Mesendoderm (in vitro differentiated cells): ENCODE measurements around the gene AGTPBP1.
"Not testable (repeated sequence)": the region's sequence is repeated elsewhere in the genome, so short reads cannot be mapped to it uniquely, and the experiment has no call there.

ENCODE experiments used
- DNase-seq: peaks from one replicate; pipeline ENCODE4 v3.0.0; 2013
- H2AK5ac ChIP-seq: 2 replicates; pipeline ENCODE4 v1.6.1; 2013; ENCODE audit warnings: low read length, inconsistent platforms
- H2BK120ac ChIP-seq: 2 replicates; pipeline ENCODE4 v1.6.1; 2013; ENCODE audit warnings: low read depth, mild to moderate bottlenecking, low read length, moderate library complexity, mixed read lengths
- H2BK15ac ChIP-seq: replicated peaks from 2 replicates; pipeline ENCODE4 v1.6.1; 2013; ENCODE audit warnings: low read depth, mild to moderate bottlenecking, moderate library complexity
- H2BK5ac ChIP-seq: 2 replicates; pipeline ENCODE4 v1.6.1; 2013; ENCODE audit warnings: low read length, inconsistent platforms
- H3K18ac ChIP-seq: 2 replicates; pipeline ENCODE4 v1.6.1; 2013; ENCODE audit warnings: mild to moderate bottlenecking, low read length, mixed read lengths
- H3K23ac ChIP-seq: one replicate; pipeline ENCODE4 v1.6.1; 2013; ENCODE audit warnings: low read length
- H3K27ac ChIP-seq: 2 replicates; pipeline ENCODE4 v1.5.1; 2013; ENCODE audit warnings: low read depth, mild to moderate bottlenecking, inconsistent platforms, low read length, moderate library complexity
- H3K27me3 ChIP-seq: 2 replicates; pipeline ENCODE4 v1.6.1; 2013; ENCODE audit warnings: low read length, control low read depth, mild to moderate bottlenecking, inconsistent platforms; ENCODE audit not compliant: insufficient read depth, poor library complexity
- H3K36me3 ChIP-seq: 2 replicates; pipeline ENCODE4 v1.6.1; 2013; ENCODE audit warnings: low read length, inconsistent platforms; ENCODE audit not compliant: control insufficient read depth, insufficient read depth
- H3K4ac ChIP-seq: one replicate; pipeline ENCODE4 v1.6.1; 2013; ENCODE audit warnings: low read depth, mild to moderate bottlenecking, low read length, moderate library complexity
- H3K4me1 ChIP-seq: 2 replicates; pipeline ENCODE4 v1.6.1; 2013; ENCODE audit warnings: low read depth, low read length, inconsistent platforms; ENCODE audit not compliant: control insufficient read depth
- H3K4me2 ChIP-seq: 2 replicates; pipeline ENCODE4 v1.6.1; 2013; ENCODE audit warnings: low read length
- H3K4me3 ChIP-seq: 2 replicates; pipeline ENCODE4 v1.5.1; 2013; ENCODE audit warnings: mild to moderate bottlenecking, low read length
- H3K56ac ChIP-seq: one replicate; pipeline ENCODE4 v1.6.1; 2013; ENCODE audit warnings: low read length
- H3K79me1 ChIP-seq: 2 replicates; pipeline ENCODE4 v1.6.1; 2013; ENCODE audit warnings: low read length, inconsistent platforms
- H3K79me2 ChIP-seq: 2 replicates; pipeline ENCODE4 v1.6.1; 2013; ENCODE audit warnings: mild to moderate bottlenecking, low read length; ENCODE audit not compliant: control insufficient read depth, insufficient read depth
- H3K9ac ChIP-seq: 2 replicates; pipeline ENCODE4 v1.6.1; 2013; ENCODE audit warnings: low read length, inconsistent platforms
- H4K5ac ChIP-seq: one replicate; pipeline ENCODE4 v1.6.1; 2013; ENCODE audit warnings: low read length
- H4K8ac ChIP-seq: one replicate; pipeline ENCODE4 v1.6.1; 2013; ENCODE audit warnings: low read depth, mild to moderate bottlenecking, control low read depth, low read length, moderate library complexity
- WGBS: extraction: QIAGEN DNeasy Blood & Tissue Kit; methylation state at CpG from one replicate; pipeline ENCODE4 v1.1.7; 2013; ENCODE audit warnings: low lambda C conversion rate, missing lambda C conversion rate; ENCODE audit not compliant: insufficient coverage; ENCODE audit errors: extremely low coverage; 5-methylcytosine and 5-hydroxymethylcytosine counted together

The AGTPBP1 gene

GRCh38 chr9:85729882-85730281 is 11.9 kb downstream of the AGTPBP1 start:
- H3K56ac ChIP-seq, result no peak overlapping the region
- H3K79me1 ChIP-seq, result peaks cover 9% of the 10 kb centered on the region
- H3K4me1 ChIP-seq, result no peaks in the 10 kb centered on the region
- H3K4ac ChIP-seq, result no peak overlapping the region
- H3K4me3 ChIP-seq, result no peak overlapping the region
- H4K5ac ChIP-seq, result no peak overlapping the region
- peaks cover 25% of the 10 kb centered on the region for H3K79me2 ChIP-seq
- no peak overlapping the region for H4K8ac ChIP-seq
- no peak overlapping the region for H3K27ac ChIP-seq
- no peak overlapping the region for H3K4me2 ChIP-seq
- H3K9ac ChIP-seq, result no peak overlapping the region
- no peaks in the 10 kb centered on the region for H3K36me3 ChIP-seq
- H3K27me3 ChIP-seq, result no peaks in the 10 kb centered on the region
- H3K18ac ChIP-seq, result no peak overlapping the region
- H2BK5ac ChIP-seq, result no peak overlapping the region
- no peak overlapping the region for H2BK15ac ChIP-seq
- H2AK5ac ChIP-seq, result no peak overlapping the region
- no peak overlapping the region for H2BK120ac ChIP-seq
- no peak for DNase-seq
- no peak overlapping the region for H3K23ac ChIP-seq

- peaks cover 9% of the 10 kb centered on the region for H3K79me1 ChIP-seq
- H3K9ac ChIP-seq, result no peak overlapping the region
- H3K4ac ChIP-seq, result no peak overlapping the region
- H3K18ac ChIP-seq, result no peak overlapping the region
- no CpG with 5 or more reads among the region's 2 CpGs for WGBS
- no peak overlapping the region for H2AK5ac ChIP-seq
- H3K36me3 ChIP-seq, result no peaks in the 10 kb centered on the region
- no peaks in the 10 kb centered on the region for H3K4me1 ChIP-seq
- H3K79me2 ChIP-seq, result peaks cover 18% of the 10 kb centered on the region
- H2BK120ac ChIP-seq, result no peak overlapping the region
- no peak overlapping the region for H4K5ac ChIP-seq
- H3K23ac ChIP-seq, result no peak overlapping the region
- H2BK5ac ChIP-seq, result no peak overlapping the region
- DNase-seq, result peak; percentile 13
- H3K4me3 ChIP-seq, result no peak overlapping the region
- H3K27me3 ChIP-seq, result no peaks in the 10 kb centered on the region
- H4K8ac ChIP-seq, result no peak overlapping the region
- H3K56ac ChIP-seq, result no peak overlapping the region
- H3K4me2 ChIP-seq, result no peak overlapping the region
- no peak overlapping the region for H2BK15ac ChIP-seq
- H3K27ac ChIP-seq, result no peak overlapping the region
These were observed 14.3 kb downstream of the AGTPBP1 start for GRCh38 chr9:85727500-85727899.

- Histone ChIP-seq H4K8ac (no peak overlapping the region), H3K36me3 (no peaks in the 10 kb centered on the region), H3K23ac (no peak overlapping the region), H3K4me2 (no peak overlapping the region), H2AK5ac (no peak overlapping the region), H3K4ac (no peak overlapping the region), H3K27me3 (no peaks in the 10 kb centered on the region), H2BK15ac (no peak overlapping the region), H3K18ac (no peak overlapping the region), H3K79me1 (peaks cover 9% of the 10 kb centered on the region), H3K56ac (no peak overlapping the region), H3K4me1 (no peaks in the 10 kb centered on the region), H2BK120ac (no peak overlapping the region), H3K9ac (no peak overlapping the region), H4K5ac (no peak overlapping the region), H3K79me2 (peaks cover 18% of the 10 kb centered on the region), H3K4me3 (no peak overlapping the region), H2BK5ac (no peak overlapping the region), H3K27ac (no peak overlapping the region)
- no CpG with 5 or more reads among the region's 4 CpGs for WGBS
- DNase-seq, result no peak
These were observed 15.0 kb downstream of the AGTPBP1 start for GRCh38 chr9:85726737-85727136.

GRCh38 chr9:85723215-85723614 is 18.5 kb downstream of the AGTPBP1 start:
- H3K27ac ChIP-seq, result peak overlapping the region; percentile 60

GRCh38 chr9:85719411-85719810 is 22.3 kb downstream of the AGTPBP1 start:
- not testable (repeated sequence) for H3K79me2 ChIP-seq, H4K8ac ChIP-seq, H2BK5ac ChIP-seq, H3K4me3 ChIP-seq, H3K56ac ChIP-seq, H2BK120ac ChIP-seq, H3K9ac ChIP-seq, H3K27me3 ChIP-seq, H3K4ac ChIP-seq, H3K4me1 ChIP-seq, H2BK15ac ChIP-seq, DNase-seq, H3K23ac ChIP-seq, H3K79me1 ChIP-seq, H3K36me3 ChIP-seq, H3K27ac ChIP-seq, H4K5ac ChIP-seq, H3K4me2 ChIP-seq, H3K18ac ChIP-seq, H2AK5ac ChIP-seq

More at GRCh38 chr9:85723215-85723614, 18.5 kb downstream of the AGTPBP1 start:
- Histone ChIP-seq H3K79me1 (peaks cover 3% of the 10 kb centered on the region), H3K4me2 (no peak overlapping the region), H2AK5ac (no peak overlapping the region), H3K4me1 (no peaks in the 10 kb centered on the region), H3K18ac (no peak overlapping the region), H3K36me3 (no peaks in the 10 kb centered on the region), H3K9ac (peak overlapping the region; percentile 20), H3K4ac (no peak overlapping the region), H2BK120ac (no peak overlapping the region), H3K4me3 (no peak overlapping the region), H2BK15ac (no peak overlapping the region), H3K56ac (peak overlapping the region; percentile 43), H4K8ac (no peak overlapping the region), H3K23ac (no peak overlapping the region), H3K79me2 (peaks cover 7% of the 10 kb centered on the region), H4K5ac (no peak overlapping the region), H2BK5ac (no peak overlapping the region), H3K27me3 (no peaks in the 10 kb centered on the region)
- peak; percentile 88 for DNase-seq
- no CpG with 5 or more reads among the region's 7 CpGs for WGBS

GRCh38 chr9:85717818-85718217 is 23.9 kb downstream of the AGTPBP1 start:
- not testable (repeated sequence) for H2BK120ac ChIP-seq, H3K4me2 ChIP-seq, H2BK5ac ChIP-seq, H3K9ac ChIP-seq, H3K4me1 ChIP-seq, H3K4me3 ChIP-seq, H3K27ac ChIP-seq, DNase-seq, H3K4ac ChIP-seq, H3K79me2 ChIP-seq, H3K79me1 ChIP-seq, H3K23ac ChIP-seq, H3K56ac ChIP-seq, H3K27me3 ChIP-seq, H2AK5ac ChIP-seq, H3K18ac ChIP-seq, H2BK15ac ChIP-seq, H4K5ac ChIP-seq, H3K36me3 ChIP-seq, H4K8ac ChIP-seq
- no CpG with 5 or more reads among the region's 4 CpGs for WGBS
